Testis (tissue), 3 donors: ENCODE results near the gene FBXO41. TPM values are rescaled to one million over a fixed set of nuclear protein-coding genes. Genes with fewer than 3 reads are reported as not detected.

Experiments used
- DNase-seq: peaks from one replicate; pipeline ENCODE4 v3.0.0-alpha.2; 2019
- H3K27ac ChIP-seq, 2 donors: fragments of 200-600 bp; sonication (generic); one replicate each; pipeline ENCODE4 v1.5.1; 2019
- H3K27me3 ChIP-seq: fragments of 200-600 bp; sonication (generic); one replicate; pipeline ENCODE4 v1.5.1; 2019
- H3K36me3 ChIP-seq: fragments of 200-600 bp; sonication (generic); one replicate; pipeline ENCODE4 v1.5.1; 2017; ENCODE audit warnings: low read depth; ENCODE audit errors: missing control alignments
- H3K4me1 ChIP-seq: fragments of 200-600 bp; sonication (generic); one replicate; pipeline ENCODE4 v1.5.1; 2019
- H3K4me3 ChIP-seq, 2 donors: fragments of 200-600 bp; sonication (generic); one replicate each; pipeline ENCODE4 v1.5.1; 2017 to 2019
- H3K9me3 ChIP-seq: fragments of 200-600 bp; sonication (generic); one replicate; pipeline ENCODE4 v1.5.1; 2017
- POLR2A ChIP-seq: fragments of 450-650 bp; IDR thresholded peaks from one replicate; pipeline ENCODE4 v1.6.1; 2017; ENCODE audit warnings: antibody characterized with exemption, mild to moderate bottlenecking, moderate library complexity
- WGBS, 2 donors: methylation state at CpG; one replicate each; pipeline ENCODE4 v1.1.5; 2018; 5-methylcytosine and 5-hydroxymethylcytosine counted together
- intact Hi-C: fragments of 100-400 bp; cut with DNase I; formaldehyde crosslinking; loops from one replicate; pipeline ENCODE4 v1.15.1; 2023; ENCODE audit warnings: low total_unique reads
- polyA plus RNA-seq: library from polyadenylated mRNA; stranded (reverse); fragments of 350-450 nt; fragmentation: Illumina TruSeq; extraction: RNeasy Lipid Tissue Mini Kit (QIAGEN cat#74804); gene quantifications from one replicate; pipeline ENCODE4 v1.2.3, GENCODE V29; 2014; ENCODE audit warnings: low read depth, low replicate concordance; ENCODE audit not compliant: insufficient read depth
- total RNA-seq, 2 donors: library from RNA; depleted of rRNA; stranded (reverse); fragments of >200 nt; gene quantifications; one replicate each; pipeline ENCODE4 v1.2.3, GENCODE V29; 2016
- TF ChIP-seq, protein P1 (sequence below), 3 experiments: fragments of 450-650 bp in 2 of 3; fragments of 200-600 bp in 1 of 3; sonication (generic) in 1 of 3; IDR thresholded peaks; one replicate each; pipeline ENCODE4 v1.5.1; 2016 to 2019; ENCODE audit warnings: antibody characterized with exemption in 3 of 3, mild to moderate bottlenecking in 2 of 3, moderate library complexity in 1 of 3

FBXO41 gene
- total and polyA plus RNA-seq, 3 donors from 2014 or later: 4.9 to 12.4 (median 11.1) TPM

DNA sequence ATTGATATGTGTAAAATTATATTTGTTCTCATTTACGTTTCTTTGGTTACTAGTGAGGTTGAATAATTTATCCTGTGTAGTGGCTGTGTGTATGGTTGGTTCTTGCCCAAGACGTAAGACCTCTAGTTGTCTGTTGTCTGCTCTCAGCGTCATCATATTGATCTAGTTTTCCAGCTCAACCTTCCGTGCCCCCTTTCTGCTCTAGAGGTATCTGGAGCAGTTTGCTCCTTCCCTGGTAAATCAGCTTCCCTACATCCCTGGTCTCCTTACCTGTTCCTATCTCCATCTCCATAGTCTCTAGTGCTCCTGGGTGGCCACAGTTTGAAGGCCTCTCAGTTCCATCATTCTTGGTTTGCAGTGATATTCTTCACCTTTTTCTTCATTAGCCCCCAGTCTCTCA, 69.0 kb downstream of the FBXO41 start:
- Histone ChIP-seq H3K4me3 (no peak overlapping the region), H3K27ac (no peak overlapping the region), H3K9me3 (no peaks in the 10 kb centered on the region), H3K27me3 (no peaks in the 10 kb centered on the region), H3K4me1 (peaks cover 3% of the 10 kb centered on the region), H3K36me3 (no peaks in the 10 kb centered on the region)
- TF ChIP-seq POLR2A: no peak
- TF ChIP-seq, protein P1, sequence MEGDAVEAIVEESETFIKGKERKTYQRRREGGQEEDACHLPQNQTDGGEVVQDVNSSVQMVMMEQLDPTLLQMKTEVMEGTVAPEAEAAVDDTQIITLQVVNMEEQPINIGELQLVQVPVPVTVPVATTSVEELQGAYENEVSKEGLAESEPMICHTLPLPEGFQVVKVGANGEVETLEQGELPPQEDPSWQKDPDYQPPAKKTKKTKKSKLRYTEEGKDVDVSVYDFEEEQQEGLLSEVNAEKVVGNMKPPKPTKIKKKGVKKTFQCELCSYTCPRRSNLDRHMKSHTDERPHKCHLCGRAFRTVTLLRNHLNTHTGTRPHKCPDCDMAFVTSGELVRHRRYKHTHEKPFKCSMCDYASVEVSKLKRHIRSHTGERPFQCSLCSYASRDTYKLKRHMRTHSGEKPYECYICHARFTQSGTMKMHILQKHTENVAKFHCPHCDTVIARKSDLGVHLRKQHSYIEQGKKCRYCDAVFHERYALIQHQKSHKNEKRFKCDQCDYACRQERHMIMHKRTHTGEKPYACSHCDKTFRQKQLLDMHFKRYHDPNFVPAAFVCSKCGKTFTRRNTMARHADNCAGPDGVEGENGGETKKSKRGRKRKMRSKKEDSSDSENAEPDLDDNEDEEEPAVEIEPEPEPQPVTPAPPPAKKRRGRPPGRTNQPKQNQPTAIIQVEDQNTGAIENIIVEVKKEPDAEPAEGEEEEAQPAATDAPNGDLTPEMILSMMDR (IDR thresholded peaks at IDR 0.05): no peak
- DNase-seq: no peak
- WGBS, 2 donors: 35 to 66% methylated on average over 4 of the region's 4 CpGs
- intact Hi-C loops: no loop called here

DNA sequence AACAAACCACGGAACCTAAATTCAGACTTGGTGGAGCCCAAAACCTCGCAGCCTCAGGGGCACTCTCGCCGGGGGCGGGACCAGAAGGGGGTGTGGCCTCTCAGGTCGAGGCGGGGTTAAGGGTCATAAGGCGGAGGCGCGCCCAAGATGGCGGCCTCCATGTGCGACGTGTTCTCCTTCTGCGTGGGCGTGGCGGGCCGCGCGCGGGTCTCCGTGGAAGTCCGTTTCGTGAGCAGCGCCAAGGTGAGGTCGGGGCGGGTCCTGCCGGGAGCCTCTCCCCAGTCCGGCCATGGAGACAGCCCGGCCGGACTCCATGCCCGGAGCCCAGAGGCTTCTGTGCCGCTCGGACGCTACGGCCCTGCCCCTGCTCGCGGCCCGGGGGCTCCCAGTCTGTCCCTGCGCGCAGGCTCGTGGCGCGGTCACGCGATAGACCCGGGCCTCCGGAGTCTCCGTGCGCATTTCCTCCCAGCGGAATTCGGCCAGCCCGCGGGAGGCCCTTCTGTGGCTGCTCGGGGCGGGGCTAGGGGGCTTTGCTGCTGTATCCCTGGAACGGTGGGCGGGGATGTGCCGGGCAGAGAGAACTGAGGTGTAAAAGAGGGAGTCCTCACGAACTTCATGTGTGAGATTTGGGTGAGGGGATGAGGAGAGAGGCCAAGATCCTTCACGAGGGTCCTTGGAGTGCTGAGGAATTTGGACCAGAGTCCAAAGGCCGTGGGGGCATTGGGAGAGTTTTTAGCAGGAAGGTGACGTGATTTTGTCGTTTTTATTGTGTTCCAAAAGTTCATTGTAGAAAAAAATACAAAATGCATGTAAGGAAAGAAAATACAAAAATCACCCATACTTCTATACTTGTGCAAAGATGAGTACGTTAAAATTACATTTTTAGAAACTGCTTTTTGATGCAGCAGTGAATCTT, 69.9 kb downstream of the FBXO41 start, which contains the start of gene SMYD5:
Gene SMYD5, plus strand, starts transcription at position 126 of the 916 bp plus-strand sequence. Its CDS starts 22 bp downstream, at position 148.
- peak within 1 kb of the TSS; percentile 85 to 88 for H3K27ac ChIP-seq
- no peak for TF ChIP-seq POLR2A
- TF ChIP-seq, protein P1 (IDR thresholded peaks at IDR 0.05): no peak
- no peaks in the 10 kb centered on the region for H3K36me3 ChIP-seq
- WGBS, 2 donors: 0 to 1% methylated on average over 20 to 62 of the region's 64 CpGs
- H3K4me1 ChIP-seq: peaks cover 3% of the 10 kb centered on the region
- DNase-seq: peak; percentile 95
- intact Hi-C loops: no loop called here
- H3K9me3 ChIP-seq: no peaks in the 10 kb centered on the region
- peak within 1 kb of the TSS; percentile 72 to 90 for H3K4me3 ChIP-seq
- no peaks in the 10 kb centered on the region for H3K27me3 ChIP-seq

DNA sequence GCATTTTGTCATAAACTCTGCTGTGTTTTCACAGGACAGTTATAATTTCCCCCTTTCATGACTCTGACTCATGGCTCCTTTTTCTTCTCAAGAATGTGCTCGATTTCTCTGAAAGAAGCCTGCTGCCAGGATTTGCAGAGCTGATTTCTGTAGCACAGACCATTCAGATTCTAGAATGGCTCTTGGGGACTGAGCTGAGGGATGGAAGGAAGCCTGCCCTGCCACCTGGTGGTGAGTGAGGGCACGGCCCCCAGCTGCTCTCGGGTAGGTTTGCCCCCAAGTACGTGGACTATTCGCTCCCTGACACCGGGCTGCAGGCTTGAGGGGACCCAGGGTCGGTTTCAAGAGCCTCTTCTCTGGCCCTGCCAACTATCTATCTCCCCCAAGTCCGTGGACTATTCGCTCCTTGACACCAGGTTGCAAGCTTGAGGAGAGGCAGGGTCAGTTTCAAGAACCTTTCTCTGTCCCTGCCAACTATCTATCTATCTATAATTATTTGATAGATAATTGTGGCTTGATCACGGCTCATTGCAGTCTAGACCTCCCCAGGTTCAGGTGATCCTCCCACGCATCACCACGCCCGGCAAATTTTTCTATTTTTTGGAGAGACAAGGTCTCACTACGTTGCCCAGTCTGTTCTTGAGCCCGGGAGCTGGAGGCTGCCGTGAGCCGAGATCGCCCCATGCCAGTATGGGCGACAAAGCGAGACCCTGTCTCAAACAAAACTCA, 71.7 kb downstream of the FBXO41 start:
- Histone ChIP-seq H3K27me3 (no peaks in the 10 kb centered on the region), H3K4me3 (no peak overlapping the region), H3K36me3 (no peaks in the 10 kb centered on the region), H3K4me1 (peaks cover 3% of the 10 kb centered on the region), H3K9me3 (no peaks in the 10 kb centered on the region), H3K27ac (no peak overlapping the region)
- TF ChIP-seq POLR2A: no peak
- TF ChIP-seq, protein P1 (IDR thresholded peaks at IDR 0.05): peak; percentile 66 to 89 (median 78)
- peak; percentile 78 for DNase-seq
- intact Hi-C loops: no loop called here
- WGBS, 2 donors: 36 to 42% methylated on average over 20 of the region's 20 CpGs

DNA sequence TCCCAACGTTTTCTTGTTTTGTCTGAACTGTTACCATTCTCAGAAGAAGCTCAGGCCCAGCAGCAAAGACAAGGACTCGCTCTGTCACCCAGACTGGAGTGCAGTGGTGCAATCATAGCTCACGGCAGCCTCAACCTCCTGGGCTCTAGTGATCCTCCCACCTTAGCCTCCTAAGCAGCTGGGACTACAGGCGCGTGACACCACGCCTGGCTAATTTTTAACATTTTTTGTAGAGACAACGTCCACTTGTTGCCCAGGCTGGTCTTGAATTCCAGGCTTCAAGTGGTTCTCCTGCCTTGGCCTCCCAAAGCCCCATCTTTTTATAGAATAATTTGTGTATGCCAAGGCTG, 72.2 kb downstream of the FBXO41 start:
- Histone ChIP-seq H3K4me1 (peaks cover 3% of the 10 kb centered on the region), H3K27ac (no peak overlapping the region), H3K36me3 (no peaks in the 10 kb centered on the region), H3K4me3 (no peak overlapping the region), H3K9me3 (no peaks in the 10 kb centered on the region), H3K27me3 (no peaks in the 10 kb centered on the region)
- TF ChIP-seq, protein P1 (IDR thresholded peaks at IDR 0.05): no peak
- TF ChIP-seq POLR2A: no peak
- WGBS, 2 donors: 77% methylated on average over 7 of the region's 7 CpGs
- no peak for DNase-seq
- intact Hi-C loops: no loop called here
